Right ventricle myocardium superior (tissue), 1 donor: Measurements from ENCODE around the gene TEKT4. TPM values are rescaled to one million over a fixed set of nuclear protein-coding genes. Genes with fewer than 3 reads are reported as not detected.
"Not testable (repeated sequence)": the region's sequence is repeated elsewhere in the genome, so short reads cannot be mapped to it uniquely, and the experiment has no call there.

Source experiments
- ATAC-seq: fragments of 200-7000 bp; cut with Tn5 transposase; one replicate; pipeline ENCODE4 v1.9.1; 2020; ENCODE audit warnings: mild to moderate bottlenecking; ENCODE audit not compliant: poor library complexity
- DNase-seq: peaks from one replicate; pipeline ENCODE4 v3.0.0-alpha.2; 2020
- intact Hi-C: fragments of 100-400 bp; cut with DNase I; formaldehyde crosslinking; loops from one replicate; pipeline ENCODE4 v1.11.2; 2022
- long read RNA-seq: library from polyadenylated mRNA; unstranded; transcript quantifications from one replicate; pipeline ENCODE4 v2.0.0, GENCODE V29; 2021
- total RNA-seq: library from RNA; stranded (reverse); fragmentation: NEBNext Ultra II Directional; extraction: Animal tissue kit (Norgen Biotek cat#: 25700); gene quantifications from one replicate; pipeline ENCODE4 v1.2.1, GENCODE V29; 2021
- donor health status: DM: no; HTN: yes; CAD: no; lungs with severe emphysema.

The TEKT4 gene, protein sequence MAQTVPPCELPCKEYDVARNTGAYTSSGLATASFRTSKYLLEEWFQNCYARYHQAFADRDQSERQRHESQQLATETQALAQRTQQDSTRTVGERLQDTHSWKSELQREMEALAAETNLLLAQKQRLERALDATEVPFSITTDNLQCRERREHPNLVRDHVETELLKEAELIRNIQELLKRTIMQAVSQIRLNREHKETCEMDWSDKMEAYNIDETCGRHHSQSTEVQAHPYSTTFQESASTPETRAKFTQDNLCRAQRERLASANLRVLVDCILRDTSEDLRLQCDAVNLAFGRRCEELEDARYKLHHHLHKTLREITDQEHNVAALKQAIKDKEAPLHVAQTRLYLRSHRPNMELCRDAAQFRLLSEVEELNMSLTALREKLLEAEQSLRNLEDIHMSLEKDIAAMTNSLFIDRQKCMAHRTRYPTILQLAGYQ
- not detected for total RNA-seq
- long read RNA-seq = 0 reads

DNA sequence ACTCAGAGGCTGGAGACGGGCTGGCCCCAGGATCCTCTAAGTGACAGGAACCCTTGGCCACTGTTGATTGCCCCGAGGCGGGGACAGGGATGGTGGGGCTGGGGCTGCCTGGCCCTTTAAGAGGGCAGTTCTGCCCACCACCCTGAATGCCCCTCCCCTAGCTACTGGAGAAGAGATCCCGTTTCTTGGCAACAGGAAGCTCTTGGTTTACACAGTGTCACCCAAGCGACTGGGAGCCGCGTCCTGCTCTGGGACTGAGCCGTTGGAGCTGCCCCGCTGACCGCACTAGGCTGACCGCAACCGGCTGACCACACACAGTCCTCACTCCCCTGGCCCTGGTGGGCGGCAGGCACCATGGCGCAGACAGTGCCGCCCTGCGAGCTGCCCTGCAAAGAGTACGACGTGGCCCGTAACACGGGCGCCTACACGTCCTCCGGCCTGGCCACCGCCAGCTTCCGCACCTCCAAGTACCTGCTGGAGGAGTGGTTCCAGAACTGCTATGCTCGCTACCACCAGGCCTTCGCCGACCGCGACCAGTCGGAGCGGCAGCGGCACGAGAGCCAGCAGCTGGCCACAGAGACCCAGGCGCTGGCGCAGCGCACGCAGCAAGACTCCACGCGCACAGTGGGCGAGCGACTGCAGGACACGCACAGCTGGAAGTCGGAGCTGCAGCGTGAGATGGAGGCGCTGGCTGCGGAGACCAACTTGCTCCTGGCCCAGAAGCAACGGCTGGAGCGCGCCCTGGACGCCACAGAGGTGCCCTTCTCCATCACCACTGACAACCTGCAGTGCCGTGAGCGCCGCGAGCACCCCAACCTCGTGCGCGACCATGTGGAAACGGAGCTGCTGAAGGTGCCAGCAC is at the start of gene TEKT4:
Gene TEKT4 (plus strand): TSS at position 205 of the 862 bp plus-strand sequence. CDS start 150 bp downstream, at position 355.
- ATAC-seq (no peak), DNase-seq (no peak)
- intact Hi-C loops = no loop called here

DNA sequence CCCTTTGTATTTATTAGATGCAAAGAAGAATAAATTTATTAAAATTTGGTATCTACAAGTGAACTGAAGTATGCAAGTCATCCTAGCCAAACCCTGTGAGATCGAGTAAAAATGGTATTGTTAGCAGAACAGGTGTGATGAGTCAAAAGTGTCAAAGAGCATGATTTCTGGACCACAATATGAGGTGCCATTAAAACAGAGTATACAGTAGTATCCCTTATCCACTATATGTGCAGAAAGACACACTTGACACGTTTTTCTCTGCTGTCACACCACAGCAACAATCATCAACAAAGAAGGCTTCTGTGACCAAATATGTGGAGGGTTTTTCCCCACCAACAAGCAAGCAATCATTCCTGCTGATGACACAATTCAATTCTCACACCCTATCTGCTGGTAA is 32.0 kb upstream of the TEKT4 start:
- intact Hi-C loops, ATAC-seq, DNase-seq: not testable (repeated sequence)

DNA sequence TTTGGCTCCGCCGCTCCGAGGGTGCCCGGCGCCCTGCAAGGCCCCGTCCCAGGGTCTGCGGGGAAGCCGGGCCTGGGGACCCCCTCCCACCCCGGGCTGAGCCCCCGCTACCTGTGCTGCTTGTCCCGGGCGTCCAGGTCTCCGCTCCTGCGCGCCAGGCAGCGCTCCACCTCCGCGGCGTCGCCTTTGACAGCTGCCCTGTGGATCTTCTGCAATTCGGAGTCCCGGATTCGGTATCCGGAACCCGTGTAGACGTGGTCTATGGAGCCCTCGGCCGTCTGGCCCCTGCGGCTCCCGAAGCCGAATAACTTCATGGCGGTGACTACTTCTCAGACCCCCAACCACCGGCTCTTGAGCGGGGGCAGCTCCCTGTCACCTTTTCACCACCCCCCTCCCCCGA is 14.4 kb upstream of the TEKT4 start:
- ATAC-seq, intact Hi-C loops, DNase-seq: not testable (repeated sequence)

DNA sequence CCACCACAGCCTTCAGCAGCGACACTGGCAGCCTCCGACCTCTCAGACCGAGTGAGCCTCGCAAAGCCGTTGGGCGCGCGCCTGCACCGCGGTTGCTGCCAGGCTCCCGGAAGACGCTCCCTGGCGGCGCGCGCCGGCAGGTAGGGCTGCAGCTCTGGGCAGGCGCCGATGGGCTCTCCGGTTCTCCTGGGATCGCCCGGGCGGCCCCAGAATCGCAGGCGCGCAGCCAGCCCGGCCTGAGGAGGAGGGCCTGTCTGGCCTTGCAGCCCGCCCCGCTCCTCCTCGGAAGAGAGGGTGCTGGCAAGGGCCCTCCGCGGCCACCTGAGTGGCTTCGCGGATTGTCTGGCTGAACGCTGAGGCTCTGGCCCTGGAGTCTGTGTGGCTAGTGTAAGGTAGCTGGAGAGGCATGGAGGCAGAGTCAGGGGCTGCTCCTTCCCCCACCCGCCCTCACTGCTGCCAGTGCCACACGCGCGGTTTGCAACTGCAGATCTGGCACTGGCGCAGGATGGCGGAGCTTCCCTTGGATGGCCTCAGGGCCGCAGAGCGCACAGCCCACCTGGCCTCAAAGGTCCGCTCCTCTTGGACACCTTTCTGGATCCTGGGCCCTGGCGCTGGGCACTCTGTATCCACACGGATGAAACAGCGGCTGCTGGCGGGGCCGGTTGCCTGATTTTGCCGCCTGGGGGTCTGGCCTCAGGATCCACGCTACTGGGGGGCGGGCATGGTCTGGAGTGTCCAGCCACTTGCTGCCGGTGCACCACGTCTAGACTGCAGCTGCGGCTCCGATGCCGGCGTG is 13.7 kb upstream of the TEKT4 start:
- ATAC-seq, intact Hi-C loops, DNase-seq: not testable (repeated sequence)

GRCh38 chr2:94858163-94858888 is 12.9 kb upstream of the TEKT4 start:
- ATAC-seq, intact Hi-C loops, DNase-seq: not testable (repeated sequence)

- no peak for ATAC-seq
- intact Hi-C loops = no loop called here
These were observed 9.7 kb upstream of the TEKT4 start for GRCh38 chr2:94861308-94862152.

GRCh38 chr2:94862903-94863302 is 8.3 kb upstream of the TEKT4 start:
- ATAC-seq, DNase-seq, intact Hi-C loops: not testable (repeated sequence)

More at GRCh38 chr2:94861308-94862152, 9.7 kb upstream of the TEKT4 start:
- peak; percentile 32 for DNase-seq

DNA sequence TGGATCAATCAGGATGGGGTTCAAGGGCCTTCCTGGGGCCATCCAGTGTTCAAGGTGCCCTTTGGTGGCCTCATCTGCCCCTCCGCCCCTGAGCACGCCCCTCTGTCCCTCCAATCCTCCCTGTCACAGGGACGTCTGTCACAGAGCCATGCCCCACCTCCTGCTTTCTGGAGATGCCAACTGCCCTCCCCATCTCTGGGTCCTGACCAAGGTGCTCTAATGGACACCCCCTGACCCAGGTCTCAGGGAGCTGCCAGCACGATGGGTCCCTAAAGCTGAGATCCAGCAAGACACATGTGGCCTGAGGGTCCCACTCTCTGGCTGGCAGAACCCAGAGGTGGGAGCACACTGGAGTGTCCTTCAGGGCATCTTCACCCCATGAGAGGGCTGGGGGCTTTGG is 2.1 kb upstream of the TEKT4 start:
- DNase-seq = no peak
- intact Hi-C loops = no loop called here
- ATAC-seq = no peak

- intact Hi-C loops = no loop called here
- peak; percentile 29 for DNase-seq
- ATAC-seq = no peak
These were observed 1.4 kb upstream of the TEKT4 start for GRCh38 chr2:94869552-94870439.

DNA sequence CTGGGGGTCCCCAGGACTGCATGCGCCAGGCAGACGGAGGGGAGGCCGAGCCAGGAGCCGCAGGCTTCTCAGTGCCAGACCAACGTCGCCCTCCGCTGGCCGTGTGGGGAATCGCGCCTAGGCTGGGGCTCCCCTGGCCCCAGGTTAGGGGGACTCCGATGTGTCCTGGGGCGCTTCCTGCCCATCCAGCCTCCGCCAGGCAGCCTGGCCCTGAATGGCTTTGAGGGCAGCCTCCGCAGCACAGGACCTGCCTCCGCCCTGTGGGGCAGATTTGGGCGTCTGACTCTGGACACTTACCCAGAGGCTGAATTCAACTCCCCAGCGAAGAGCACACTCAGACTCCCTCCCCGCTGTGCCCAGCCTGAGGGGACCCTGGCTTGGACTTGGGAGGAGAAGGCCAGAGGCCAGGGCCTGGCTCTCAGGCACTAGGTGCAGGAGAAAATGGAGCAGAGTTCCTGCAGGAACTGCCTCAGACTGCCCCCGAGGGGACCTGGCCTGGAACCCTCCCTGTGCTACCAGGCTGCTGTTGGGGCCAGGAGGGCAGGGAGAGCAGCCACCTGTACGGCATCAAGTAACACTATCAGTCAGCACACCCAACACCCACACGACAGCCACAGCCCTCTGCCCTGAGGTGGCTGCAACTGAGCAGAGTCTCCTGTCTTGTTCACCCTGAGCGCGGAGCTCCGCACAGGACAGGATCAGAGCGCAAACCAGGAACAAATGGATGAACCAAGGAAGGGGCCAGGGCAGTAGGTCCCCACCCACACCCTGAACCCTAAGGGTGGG is 597 bp upstream of the TEKT4 start:
- no peak for ATAC-seq
- intact Hi-C loops = no loop called here
- peak; percentile 39 for DNase-seq

- ATAC-seq = no peak
- no peak for DNase-seq
- intact Hi-C loops = no loop called here
These were observed 923 bp downstream of the TEKT4 start for GRCh38 chr2:94872088-94872618.

DNA sequence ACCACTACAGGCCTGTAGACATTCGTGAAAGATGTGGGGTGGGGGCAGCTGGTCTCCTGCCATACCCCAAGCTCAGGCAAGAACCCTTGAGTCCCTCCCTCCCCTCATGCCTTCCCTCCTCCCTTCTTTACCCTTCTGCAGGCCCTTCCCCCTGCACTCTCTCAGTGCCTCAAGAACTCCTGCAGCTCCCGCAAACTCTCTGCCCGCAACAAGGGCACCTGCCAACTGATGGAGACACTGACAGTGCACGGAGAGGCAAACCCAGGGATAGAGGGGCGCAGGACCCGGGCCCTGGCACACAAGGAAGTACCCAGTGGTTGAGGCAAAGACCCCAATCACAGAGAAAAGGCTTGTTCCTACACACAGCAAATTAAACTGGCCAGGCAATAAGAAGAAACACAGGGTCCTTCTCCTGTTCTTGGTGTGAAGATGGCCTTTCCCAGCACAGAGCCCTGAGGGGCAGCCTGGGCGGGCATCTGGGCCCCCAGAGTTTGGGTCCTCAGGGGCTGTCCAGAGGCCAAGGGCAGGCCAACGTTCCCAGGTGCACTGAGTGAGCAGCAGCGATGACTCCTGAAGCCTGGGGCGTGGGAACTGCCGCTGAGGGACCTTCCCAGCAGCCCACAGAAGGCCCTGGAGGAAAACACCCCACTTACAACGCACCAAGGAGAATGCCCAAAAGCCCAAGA is 1.6 kb downstream of the TEKT4 start:
- no peak for DNase-seq
- ATAC-seq = no peak
- intact Hi-C loops = no loop called here

DNA sequence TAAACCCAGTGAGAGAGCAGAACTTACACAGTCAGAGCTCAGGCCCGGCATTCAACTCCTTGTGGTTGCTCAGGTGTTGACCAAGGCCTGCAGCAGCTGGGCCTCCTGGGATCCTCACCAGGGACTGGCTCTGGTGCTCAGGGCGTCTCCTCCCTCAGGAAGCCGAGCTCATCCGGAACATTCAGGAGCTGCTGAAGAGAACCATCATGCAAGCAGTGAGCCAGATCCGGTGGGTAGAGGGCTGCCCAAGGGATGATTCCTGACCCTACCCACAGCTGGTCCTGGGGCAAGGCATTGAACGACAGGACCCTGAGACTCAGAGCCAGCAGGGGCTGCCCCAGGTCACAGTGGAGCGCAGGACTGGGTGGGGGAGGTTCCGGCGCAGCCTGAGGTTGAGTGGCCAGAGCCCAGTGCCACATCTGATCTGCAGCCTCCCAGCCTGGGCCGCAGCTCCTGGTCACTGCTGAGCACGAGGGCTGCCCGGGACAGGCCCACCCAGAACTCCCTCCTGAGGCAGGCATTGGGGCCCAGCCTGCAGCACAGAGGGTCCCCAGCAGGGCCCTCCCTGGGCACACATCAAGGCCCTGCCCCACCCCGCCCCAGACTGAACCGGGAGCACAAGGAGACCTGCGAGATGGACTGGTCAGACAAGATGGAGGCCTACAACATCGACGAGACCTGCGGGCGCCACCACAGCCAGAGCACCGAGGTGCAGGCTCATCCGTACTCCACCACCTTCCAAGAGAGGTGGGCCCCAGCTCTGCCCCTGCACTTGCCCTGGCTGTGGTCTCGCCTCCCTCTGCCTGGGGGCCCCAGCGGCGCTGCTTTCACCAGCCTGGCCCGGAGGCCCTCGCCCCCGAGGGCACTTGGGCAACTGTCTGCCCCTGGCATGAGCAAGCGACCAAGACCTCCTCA is 2.4 kb downstream of the TEKT4 start:
- ATAC-seq (no peak), DNase-seq (no peak)

More for the DNA sequence above, 2.4 kb downstream of the TEKT4 start:
- intact Hi-C loops = no loop called here
